ENCODE measurements around the gene FXR2. TPM values are rescaled to one million over a fixed set of nuclear protein-coding genes. Genes with fewer than 3 reads are reported as not detected.

Gene FXR2
- total and polyA plus RNA-seq, 2 experiments from 2014 or later, result 10.9 to 24.4 TPM

DNA sequence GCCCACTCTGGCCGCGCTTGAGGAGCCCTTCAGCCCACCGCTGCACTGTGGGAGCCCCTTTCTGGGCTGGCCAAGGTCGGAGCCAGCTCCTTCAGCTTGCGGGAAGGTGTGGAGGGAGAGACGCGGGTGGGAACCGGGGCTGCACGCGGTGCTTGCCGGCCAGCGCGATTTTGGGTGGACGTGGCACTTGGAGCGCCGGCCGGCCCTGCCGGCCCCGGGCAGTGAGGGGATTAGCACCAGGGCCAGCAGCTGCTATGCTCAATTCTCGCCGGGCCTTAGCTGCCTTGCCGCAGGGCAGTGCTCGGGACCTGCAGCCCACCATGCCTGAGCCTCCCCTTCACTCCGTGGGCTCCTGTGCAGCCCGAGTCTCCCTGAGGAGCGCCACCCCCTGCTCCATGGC lies 26.1 kb upstream of the FXR2 start (continued):
- TF ChIP-seq ZNF462 (CRISPR knock-in tag; IDR thresholded peaks at IDR 0.05) (no peak), STAT1 (IDR thresholded peaks at IDR 0.05; ENCODE audit: unreplicated experiment) (no peak), NANOG (IDR thresholded peaks at IDR 0.05; ENCODE audit: borderline replicate concordance) (no peak), ZNF331 (CRISPR knock-in tag; IDR thresholded peaks at IDR 0.05; ENCODE audit: low read depth) (no peak), POLR2AphosphoS5 (IDR thresholded peaks at IDR 0.05; ENCODE audit: low read depth) (no peak)

DNA sequence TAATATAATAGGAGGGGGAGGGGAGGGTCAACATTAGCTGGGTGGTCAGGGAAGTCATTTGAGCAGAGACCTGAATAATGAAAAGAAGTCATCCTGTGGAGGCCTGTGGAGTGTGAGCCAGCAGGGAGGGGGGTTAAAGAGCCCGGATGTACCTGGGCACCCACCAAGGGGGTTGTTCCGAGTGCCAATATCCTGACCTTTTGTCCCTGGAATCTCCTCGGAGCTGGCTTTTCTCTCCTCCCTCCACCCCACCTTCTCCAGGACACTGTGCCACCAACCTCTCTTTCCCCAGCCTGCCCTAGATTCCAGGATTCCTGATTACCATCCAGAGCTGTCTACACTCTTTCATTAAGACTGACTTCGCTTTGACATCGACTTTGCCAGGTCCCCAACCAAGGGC lies 21.5 kb upstream of the FXR2 start:
- no peak for ATAC-seq
- no peak for TF ChIP-seq JUNB (IDR thresholded peaks at IDR 0.05; ENCODE audit: unreplicated experiment)
- no peak for TF ChIP-seq NANOG (IDR thresholded peaks at IDR 0.05; ENCODE audit: borderline replicate concordance)
- no peak for TF ChIP-seq ETS1 (IDR thresholded peaks at IDR 0.05)
- TF ChIP-seq, protein P1, sequence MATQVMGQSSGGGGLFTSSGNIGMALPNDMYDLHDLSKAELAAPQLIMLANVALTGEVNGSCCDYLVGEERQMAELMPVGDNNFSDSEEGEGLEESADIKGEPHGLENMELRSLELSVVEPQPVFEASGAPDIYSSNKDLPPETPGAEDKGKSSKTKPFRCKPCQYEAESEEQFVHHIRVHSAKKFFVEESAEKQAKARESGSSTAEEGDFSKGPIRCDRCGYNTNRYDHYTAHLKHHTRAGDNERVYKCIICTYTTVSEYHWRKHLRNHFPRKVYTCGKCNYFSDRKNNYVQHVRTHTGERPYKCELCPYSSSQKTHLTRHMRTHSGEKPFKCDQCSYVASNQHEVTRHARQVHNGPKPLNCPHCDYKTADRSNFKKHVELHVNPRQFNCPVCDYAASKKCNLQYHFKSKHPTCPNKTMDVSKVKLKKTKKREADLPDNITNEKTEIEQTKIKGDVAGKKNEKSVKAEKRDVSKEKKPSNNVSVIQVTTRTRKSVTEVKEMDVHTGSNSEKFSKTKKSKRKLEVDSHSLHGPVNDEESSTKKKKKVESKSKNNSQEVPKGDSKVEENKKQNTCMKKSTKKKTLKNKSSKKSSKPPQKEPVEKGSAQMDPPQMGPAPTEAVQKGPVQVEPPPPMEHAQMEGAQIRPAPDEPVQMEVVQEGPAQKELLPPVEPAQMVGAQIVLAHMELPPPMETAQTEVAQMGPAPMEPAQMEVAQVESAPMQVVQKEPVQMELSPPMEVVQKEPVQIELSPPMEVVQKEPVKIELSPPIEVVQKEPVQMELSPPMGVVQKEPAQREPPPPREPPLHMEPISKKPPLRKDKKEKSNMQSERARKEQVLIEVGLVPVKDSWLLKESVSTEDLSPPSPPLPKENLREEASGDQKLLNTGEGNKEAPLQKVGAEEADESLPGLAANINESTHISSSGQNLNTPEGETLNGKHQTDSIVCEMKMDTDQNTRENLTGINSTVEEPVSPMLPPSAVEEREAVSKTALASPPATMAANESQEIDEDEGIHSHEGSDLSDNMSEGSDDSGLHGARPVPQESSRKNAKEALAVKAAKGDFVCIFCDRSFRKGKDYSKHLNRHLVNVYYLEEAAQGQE (IDR thresholded peaks at IDR 0.05; ENCODE audit: unreplicated experiment), result no peak
- no peak for TF ChIP-seq EZH2phosphoT487 (IDR thresholded peaks at IDR 0.05; ENCODE audit: unreplicated experiment)
- TF ChIP-seq ZNF114 (CRISPR knock-in tag; IDR thresholded peaks at IDR 0.05), result no peak
- no peak for TF ChIP-seq STAT1 (IDR thresholded peaks at IDR 0.05; ENCODE audit: unreplicated experiment)
- TF ChIP-seq EZH2 (IDR thresholded peaks at IDR 0.05; ENCODE audit: low read depth, unreplicated experiment), result no peak
- no peak for TF ChIP-seq CREB1 (CRISPR knock-in tag; IDR thresholded peaks at IDR 0.05; ENCODE audit: low read depth)
- TF ChIP-seq, protein P2, sequence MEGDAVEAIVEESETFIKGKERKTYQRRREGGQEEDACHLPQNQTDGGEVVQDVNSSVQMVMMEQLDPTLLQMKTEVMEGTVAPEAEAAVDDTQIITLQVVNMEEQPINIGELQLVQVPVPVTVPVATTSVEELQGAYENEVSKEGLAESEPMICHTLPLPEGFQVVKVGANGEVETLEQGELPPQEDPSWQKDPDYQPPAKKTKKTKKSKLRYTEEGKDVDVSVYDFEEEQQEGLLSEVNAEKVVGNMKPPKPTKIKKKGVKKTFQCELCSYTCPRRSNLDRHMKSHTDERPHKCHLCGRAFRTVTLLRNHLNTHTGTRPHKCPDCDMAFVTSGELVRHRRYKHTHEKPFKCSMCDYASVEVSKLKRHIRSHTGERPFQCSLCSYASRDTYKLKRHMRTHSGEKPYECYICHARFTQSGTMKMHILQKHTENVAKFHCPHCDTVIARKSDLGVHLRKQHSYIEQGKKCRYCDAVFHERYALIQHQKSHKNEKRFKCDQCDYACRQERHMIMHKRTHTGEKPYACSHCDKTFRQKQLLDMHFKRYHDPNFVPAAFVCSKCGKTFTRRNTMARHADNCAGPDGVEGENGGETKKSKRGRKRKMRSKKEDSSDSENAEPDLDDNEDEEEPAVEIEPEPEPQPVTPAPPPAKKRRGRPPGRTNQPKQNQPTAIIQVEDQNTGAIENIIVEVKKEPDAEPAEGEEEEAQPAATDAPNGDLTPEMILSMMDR (conservative IDR thresholded peaks at IDR 0.05; ENCODE audit: low read depth in 2 of 2), result no peak
- no peak for TF ChIP-seq ZNF331 (CRISPR knock-in tag; IDR thresholded peaks at IDR 0.05; ENCODE audit: low read depth)

More for the DNA sequence above, 21.5 kb upstream of the FXR2 start:
- no peaks in the 10 kb centered on the region for H3K9me2 ChIP-seq (ENCODE audit: insufficient read depth)
- Mint-ChIP-seq H3K4me3 (no peak overlapping the region), H3K4me1 (peaks cover 34% of the 10 kb centered on the region), H3K36me3 (ENCODE audit: low read depth) (no peaks in the 10 kb centered on the region), H3K27ac (0 out of 2 replicates have a peak overlapping the region, but pooled peaks have one; percentile 43), H3K9me3 (no peaks in the 10 kb centered on the region; the same call in 2 of the 3 replicates), H3K27me3 (ENCODE audit: insufficient read depth, low read depth, poor library complexity) (peaks cover 16% of the 10 kb centered on the region)
- no peaks in the 10 kb centered on the region for H3K79me2 ChIP-seq (replicated peaks; ENCODE audit: insufficient read depth)
- H3K4me1 ChIP-seq (ENCODE audit: insufficient read depth), result peaks cover 7% of the 10 kb centered on the region; the same call in 1 of the 2 replicates
- H3F3A ChIP-seq (replicated peaks; ENCODE audit: low read depth), result 0 out of 2 replicates have a peak, but pooled peaks cover 7% of the 10 kb centered on the region
- H4K20me1 ChIP-seq (replicated peaks; ENCODE audit: insufficient read depth), result no peaks in the 10 kb centered on the region
- H3K27ac ChIP-seq (ENCODE audit: low read depth), result no peak overlapping the region
- DNase-seq (ENCODE audit: low spot score), result no peak
- H2AFZ ChIP-seq, result peak overlapping the region; percentile 85
- no peaks in the 10 kb centered on the region for H3K36me3 ChIP-seq (ENCODE audit: insufficient read depth)
- no peak overlapping the region for H3K4me3 ChIP-seq
- no peaks in the 10 kb centered on the region for H3K27me3 ChIP-seq (ENCODE audit: insufficient read depth)
- peak overlapping the region; percentile 11; the same call in 1 of the 2 replicates for H3K4me2 ChIP-seq
